Suprapubic skin (tissue), 4 donors: Measurements from ENCODE around the gene NKX2-8.

Source experiments
- EP300 ChIP-seq: sonication (generic); formaldehyde crosslinking; IDR thresholded peaks from one replicate; pipeline ENCODE4 v1.6.1; 2017; ENCODE audit warnings: antibody characterized with exemption
- POLR2A ChIP-seq, 2 donors: fragments of 450-650 bp; IDR thresholded peaks; one replicate each; pipeline ENCODE4 v1.6.1; 2017; ENCODE audit warnings: antibody characterized with exemption in 2 of 2, mild to moderate bottlenecking in 2 of 2, moderate library complexity in 2 of 2
- POLR2AphosphoS5 ChIP-seq, 3 donors: sonication (generic); formaldehyde crosslinking; IDR thresholded peaks; one replicate each; pipeline ENCODE4 v1.6.1; 2017; ENCODE audit warnings: antibody characterized with exemption in 3 of 3
- TF ChIP-seq, protein P1 (sequence below), 2 donors: fragments of 200-600 bp in 1 of 2; fragments of 450-650 bp in 1 of 2; sonication (generic) in 1 of 2; IDR thresholded peaks; one replicate each; pipeline ENCODE4 v1.5.1; 2016 to 2019; ENCODE audit warnings: antibody characterized with exemption in 2 of 2, mild to moderate bottlenecking in 1 of 2, moderate library complexity in 1 of 2

GRCh38 chr14:36619853-36620252, 37.4 kb upstream of the NKX2-8 start:
- no peak for TF ChIP-seq POLR2AphosphoS5 (IDR thresholded peaks at IDR 0.05)
- TF ChIP-seq, protein P1, sequence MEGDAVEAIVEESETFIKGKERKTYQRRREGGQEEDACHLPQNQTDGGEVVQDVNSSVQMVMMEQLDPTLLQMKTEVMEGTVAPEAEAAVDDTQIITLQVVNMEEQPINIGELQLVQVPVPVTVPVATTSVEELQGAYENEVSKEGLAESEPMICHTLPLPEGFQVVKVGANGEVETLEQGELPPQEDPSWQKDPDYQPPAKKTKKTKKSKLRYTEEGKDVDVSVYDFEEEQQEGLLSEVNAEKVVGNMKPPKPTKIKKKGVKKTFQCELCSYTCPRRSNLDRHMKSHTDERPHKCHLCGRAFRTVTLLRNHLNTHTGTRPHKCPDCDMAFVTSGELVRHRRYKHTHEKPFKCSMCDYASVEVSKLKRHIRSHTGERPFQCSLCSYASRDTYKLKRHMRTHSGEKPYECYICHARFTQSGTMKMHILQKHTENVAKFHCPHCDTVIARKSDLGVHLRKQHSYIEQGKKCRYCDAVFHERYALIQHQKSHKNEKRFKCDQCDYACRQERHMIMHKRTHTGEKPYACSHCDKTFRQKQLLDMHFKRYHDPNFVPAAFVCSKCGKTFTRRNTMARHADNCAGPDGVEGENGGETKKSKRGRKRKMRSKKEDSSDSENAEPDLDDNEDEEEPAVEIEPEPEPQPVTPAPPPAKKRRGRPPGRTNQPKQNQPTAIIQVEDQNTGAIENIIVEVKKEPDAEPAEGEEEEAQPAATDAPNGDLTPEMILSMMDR (IDR thresholded peaks at IDR 0.05), result no peak
- no peak for TF ChIP-seq POLR2A (IDR thresholded peaks at IDR 0.05)
- TF ChIP-seq EP300, result no peak
